OCI-LY7 (cell line): ENCODE results near the gene PRKCA. TPM values are rescaled to one million over a fixed set of nuclear protein-coding genes. Genes with fewer than 3 reads are reported as not detected.
"Not testable (repeated sequence)": the region's sequence is repeated elsewhere in the genome, so short reads cannot be mapped to it uniquely, and the experiment has no call there.

Experiments used
- BruUV-seq: library from RNA; stranded (reverse); fragments of 400-500 nt; replicated peaks from 2 replicates; lab custom pipeline; 2021; lab: Mats Ljungman, UMichigan
- CTCF ChIA-PET: fragments of 300-600 bp; sonication (Branson Sonifier 250); formaldehyde crosslinking; loops from one replicate; lab custom pipeline; 2022; ENCODE audit warnings: antibody characterized with exemption; ENCODE audit not compliant: unreplicated experiment; lab: Charles Lee
- POLR2A ChIA-PET: fragments of 300-600 bp; sonication (Branson Sonifier 250); formaldehyde crosslinking; loops from one replicate; lab custom pipeline; 2022; ENCODE audit warnings: antibody characterized with exemption; lab: Charles Lee
- DNase-seq: peaks from one replicate; pipeline ENCODE4 v3.0.0-alpha.2; 2015; ENCODE audit warnings: low spot score
- H2AFZ ChIP-seq: fragments of 200-600 bp; sonication (generic), shearing (Covaris generic); 2 replicates; pipeline ENCODE4 v1.6.1; 2014; ENCODE audit warnings: mild to moderate bottlenecking, antibody characterized with exemption, low read length, moderate library complexity
- H3K27ac ChIP-seq: fragments of 200-600 bp; sonication (generic); 2 replicates; pipeline ENCODE4 v1.5.1; 2014; ENCODE audit warnings: mixed run types, low read depth, mild to moderate bottlenecking, moderate library complexity, low read length, inconsistent platforms; ENCODE audit not compliant: poor library complexity, severe bottlenecking
- H3K36me3 ChIP-seq: fragments of 200-600 bp; sonication (generic); 2 replicates; pipeline ENCODE4 v1.6.1; 2014; ENCODE audit warnings: mild to moderate bottlenecking, antibody characterized with exemption, low read length, moderate library complexity, mixed read lengths; ENCODE audit not compliant: insufficient read depth
- H3K4me1 ChIP-seq: fragments of 200-600 bp; sonication (generic); 2 replicates; pipeline ENCODE4 v1.5.1; 2014; ENCODE audit warnings: mild to moderate bottlenecking, low read length; ENCODE audit not compliant: insufficient read depth, poor library complexity, severe bottlenecking
- H3K4me2 ChIP-seq: fragments of 200-600 bp; sonication (generic); 2 replicates; pipeline ENCODE4 v1.6.1; 2014; ENCODE audit warnings: mild to moderate bottlenecking, low read length
- H3K4me3 ChIP-seq: fragments of 200-600 bp; sonication (generic); 2 replicates; pipeline ENCODE4 v1.5.1; 2014; ENCODE audit warnings: mild to moderate bottlenecking, low read depth, low read length; ENCODE audit not compliant: poor library complexity, severe bottlenecking
- H3K79me2 ChIP-seq: fragments of 200-600 bp; sonication (generic); 2 replicates; pipeline ENCODE4 v1.6.1; 2016; ENCODE audit warnings: low read depth, mild to moderate bottlenecking, low read length, moderate library complexity, mixed read lengths; ENCODE audit not compliant: insufficient read depth
- H3K9me2 ChIP-seq: fragments of 200-600 bp; sonication (generic); 2 replicates; pipeline ENCODE4 v1.6.1; 2016; ENCODE audit warnings: mild to moderate bottlenecking, low read length, mixed read lengths; ENCODE audit not compliant: insufficient read depth
- H3K9me3 ChIP-seq: fragments of 200-600 bp; sonication (generic); 2 replicates; pipeline ENCODE4 v1.6.1; 2014; ENCODE audit warnings: mild to moderate bottlenecking, mixed run types, low read length, mixed read lengths
- H4K20me1 ChIP-seq: fragments of 200-600 bp; sonication (generic); 2 replicates; pipeline ENCODE4 v1.6.1; 2014; ENCODE audit warnings: mild to moderate bottlenecking, antibody characterized with exemption, low read length, moderate library complexity, mixed read lengths; ENCODE audit not compliant: insufficient read depth
- EZH2phosphoT487 ChIP-seq: fragments of 200-600 bp; sonication (generic); IDR thresholded peaks from 2 replicates; pipeline ENCODE4 v1.6.1; 2018; ENCODE audit warnings: low read depth, borderline replicate concordance, mild to moderate bottlenecking, mixed run types, antibody characterized with exemption, low read length, moderate library complexity, mixed read lengths
- intact Hi-C: fragments of 100-400 bp; cut with micrococcal nuclease; formaldehyde crosslinking; loops from one replicate; pipeline ENCODE4 v1.10.0; 2022; ENCODE audit not compliant: unreplicated experiment
- total RNA-seq, 2 experiments: library from RNA; depleted of rRNA in 1 of 2; stranded (reverse); fragments of >200 nt in 1 of 2; shearing (Covaris generic) in 1 of 2; gene quantifications; 2 replicates each; pipeline ENCODE4 v1.2.3, GENCODE V29; 2014 to 2022
- TF ChIP-seq, protein P1 (sequence below): fragments of 200-600 bp; sonication (generic); conservative IDR thresholded peaks from 2 replicates; pipeline ENCODE4 v1.5.1; 2014; ENCODE audit warnings: mild to moderate bottlenecking, antibody characterized with exemption, low read length, moderate library complexity, mixed read lengths

Gene PRKCA
- total RNA-seq, 2 experiments from 2014 or later = 6.6 to 32.1 TPM

DNA sequence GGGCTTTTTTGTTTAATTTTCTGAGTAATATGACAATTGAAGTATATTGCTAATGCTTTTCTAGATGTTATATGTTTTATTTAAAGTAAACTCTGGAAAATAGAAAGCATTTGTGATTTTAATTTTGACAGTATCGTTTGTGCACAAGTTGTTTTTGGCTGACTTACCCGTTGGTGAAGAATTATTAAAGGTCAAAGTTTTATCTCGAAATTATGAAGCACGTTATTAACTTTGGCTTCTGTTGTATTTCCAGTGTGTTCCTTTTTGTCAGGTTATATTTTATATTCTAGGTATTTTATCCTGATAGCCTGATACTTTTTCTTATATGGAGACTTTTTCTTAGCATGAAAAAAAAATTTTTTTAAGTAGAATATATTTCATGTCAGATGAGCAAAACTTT, 16.8 kb downstream of the PRKCA start:
- no peaks in the 10 kb centered on the region for H4K20me1 ChIP-seq
- no peaks in the 10 kb centered on the region for H3K36me3 ChIP-seq
- no peak overlapping the region for H3K4me2 ChIP-seq
- H2AFZ ChIP-seq = no peak overlapping the region
- H3K9me3 ChIP-seq = peaks cover 4% of the 10 kb centered on the region; the same call in 1 of the 2 replicates
- no TSS peak for BruUV-seq
- H3K4me1 ChIP-seq = no peaks in the 10 kb centered on the region
- H3K9me2 ChIP-seq = no peaks in the 10 kb centered on the region
- intact Hi-C loops = no loop called here
- no peak overlapping the region for H3K27ac ChIP-seq
- no peak for DNase-seq
- ChIA-PET CTCF (no interaction called here), POLR2A (no interaction called here)
- H3K4me3 ChIP-seq = no peak overlapping the region
- H3K79me2 ChIP-seq = no peaks in the 10 kb centered on the region
- TF ChIP-seq, protein P1, sequence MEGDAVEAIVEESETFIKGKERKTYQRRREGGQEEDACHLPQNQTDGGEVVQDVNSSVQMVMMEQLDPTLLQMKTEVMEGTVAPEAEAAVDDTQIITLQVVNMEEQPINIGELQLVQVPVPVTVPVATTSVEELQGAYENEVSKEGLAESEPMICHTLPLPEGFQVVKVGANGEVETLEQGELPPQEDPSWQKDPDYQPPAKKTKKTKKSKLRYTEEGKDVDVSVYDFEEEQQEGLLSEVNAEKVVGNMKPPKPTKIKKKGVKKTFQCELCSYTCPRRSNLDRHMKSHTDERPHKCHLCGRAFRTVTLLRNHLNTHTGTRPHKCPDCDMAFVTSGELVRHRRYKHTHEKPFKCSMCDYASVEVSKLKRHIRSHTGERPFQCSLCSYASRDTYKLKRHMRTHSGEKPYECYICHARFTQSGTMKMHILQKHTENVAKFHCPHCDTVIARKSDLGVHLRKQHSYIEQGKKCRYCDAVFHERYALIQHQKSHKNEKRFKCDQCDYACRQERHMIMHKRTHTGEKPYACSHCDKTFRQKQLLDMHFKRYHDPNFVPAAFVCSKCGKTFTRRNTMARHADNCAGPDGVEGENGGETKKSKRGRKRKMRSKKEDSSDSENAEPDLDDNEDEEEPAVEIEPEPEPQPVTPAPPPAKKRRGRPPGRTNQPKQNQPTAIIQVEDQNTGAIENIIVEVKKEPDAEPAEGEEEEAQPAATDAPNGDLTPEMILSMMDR = no peak
- TF ChIP-seq EZH2phosphoT487 = no peak

DNA sequence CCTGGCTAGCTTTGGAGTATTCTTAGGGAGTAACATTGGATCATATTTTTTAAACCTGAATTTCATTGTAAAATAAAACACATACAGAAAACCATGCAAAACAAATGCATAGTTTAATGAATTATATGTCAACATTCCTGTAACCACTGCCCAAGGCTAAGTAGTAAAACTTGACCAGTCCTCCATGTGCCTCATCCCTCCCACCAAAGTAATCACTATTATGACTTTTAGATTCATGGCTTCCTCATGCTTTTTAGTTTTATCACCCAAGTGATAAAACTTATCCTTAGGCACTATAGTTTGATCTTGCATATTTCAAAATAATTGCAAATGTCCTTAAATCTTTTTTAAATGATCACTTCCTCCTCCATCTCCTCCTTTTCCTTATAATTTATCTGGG, 20.4 kb downstream of the PRKCA start:
- DNase-seq = no peak
- no peaks in the 10 kb centered on the region for H4K20me1 ChIP-seq
- no TSS peak for BruUV-seq
- POLR2A ChIA-PET = no interaction called here
- no peak for TF ChIP-seq EZH2phosphoT487
- TF ChIP-seq, protein P1 = no peak
- H3K4me1 ChIP-seq = no peaks in the 10 kb centered on the region
- no peaks in the 10 kb centered on the region for H3K36me3 ChIP-seq
- CTCF ChIA-PET = no interaction called here
- H3K4me2 ChIP-seq = no peak overlapping the region
- H3K27ac ChIP-seq = no peak overlapping the region
- no peaks in the 10 kb centered on the region for H3K79me2 ChIP-seq
- no peak overlapping the region for H3K4me3 ChIP-seq
- H2AFZ ChIP-seq = no peak overlapping the region
- H3K9me2 ChIP-seq = no peaks in the 10 kb centered on the region
- intact Hi-C loops = no loop called here
- H3K9me3 ChIP-seq = peaks cover 4% of the 10 kb centered on the region; the same call in 1 of the 2 replicates

DNA sequence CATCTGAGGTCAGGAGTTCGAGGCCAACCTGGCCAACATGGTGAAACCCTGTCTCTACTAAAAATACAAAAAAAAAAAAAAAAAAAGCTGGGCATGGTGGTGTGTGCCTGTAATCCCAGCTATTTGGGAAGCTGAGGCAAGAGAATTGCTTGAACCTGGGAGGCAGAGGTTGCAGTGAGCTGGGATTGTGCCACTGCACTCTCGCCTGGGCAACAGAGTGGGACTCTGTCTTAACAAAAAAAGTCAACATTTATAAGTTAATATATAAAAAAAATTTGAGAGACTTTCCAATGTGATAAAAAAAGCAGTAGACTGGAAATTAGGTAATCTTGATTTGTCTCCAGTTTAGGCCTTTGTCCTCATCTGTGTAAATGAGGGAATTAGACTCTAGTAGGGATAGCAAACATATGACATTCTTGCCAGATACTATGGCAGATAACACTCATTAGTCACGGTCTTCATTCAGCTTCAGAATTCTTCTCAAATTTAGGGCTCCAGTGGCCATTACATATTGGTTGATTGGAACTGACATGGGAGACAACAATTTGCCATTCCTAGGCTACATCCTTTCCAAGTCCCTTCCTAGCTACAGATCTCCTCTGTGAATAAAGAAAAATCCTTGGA, 22.1 kb downstream of the PRKCA start:
- DNase-seq, H3K79me2 ChIP-seq, intact Hi-C loops, H3K9me2 ChIP-seq, BruUV-seq, H3K4me3 ChIP-seq, H3K4me2 ChIP-seq, H2AFZ ChIP-seq, H3K27ac ChIP-seq, H3K36me3 ChIP-seq, H4K20me1 ChIP-seq, H3K4me1 ChIP-seq, H3K9me3 ChIP-seq, CTCF ChIA-PET: not testable (repeated sequence)
- POLR2A ChIA-PET = interaction anchor here (0.7 kb wide), 1 partner anchor 11 kb away, joined by 3 read pairs; no protein-coding TSS in a partner anchor
